ENCODE data around the gene COL21A1. TPM values are rescaled to one million over a fixed set of nuclear protein-coding genes. Genes with fewer than 3 reads are reported as not detected.

Gene COL21A1
- total RNA-seq (2021) (49.0 and 51.6 TPM in 2 replicates), Bru-seq, nascent RNA (percentile 79 among the genes with signal in this experiment), BruChase-seq, experiment 1, labeled RNA remaining after a 2-hour chase (percentile 69 among the genes with signal in this experiment), BruChase-seq, experiment 2, labeled RNA remaining after a 6-hour chase (percentile 59 among the genes with signal in this experiment)
- long read RNA-seq, partial matches to known transcripts, result 8 of 27 reads
- long read RNA-seq, other reads (novel, unspliced or antisense), result 19 of 27 reads

DNA sequence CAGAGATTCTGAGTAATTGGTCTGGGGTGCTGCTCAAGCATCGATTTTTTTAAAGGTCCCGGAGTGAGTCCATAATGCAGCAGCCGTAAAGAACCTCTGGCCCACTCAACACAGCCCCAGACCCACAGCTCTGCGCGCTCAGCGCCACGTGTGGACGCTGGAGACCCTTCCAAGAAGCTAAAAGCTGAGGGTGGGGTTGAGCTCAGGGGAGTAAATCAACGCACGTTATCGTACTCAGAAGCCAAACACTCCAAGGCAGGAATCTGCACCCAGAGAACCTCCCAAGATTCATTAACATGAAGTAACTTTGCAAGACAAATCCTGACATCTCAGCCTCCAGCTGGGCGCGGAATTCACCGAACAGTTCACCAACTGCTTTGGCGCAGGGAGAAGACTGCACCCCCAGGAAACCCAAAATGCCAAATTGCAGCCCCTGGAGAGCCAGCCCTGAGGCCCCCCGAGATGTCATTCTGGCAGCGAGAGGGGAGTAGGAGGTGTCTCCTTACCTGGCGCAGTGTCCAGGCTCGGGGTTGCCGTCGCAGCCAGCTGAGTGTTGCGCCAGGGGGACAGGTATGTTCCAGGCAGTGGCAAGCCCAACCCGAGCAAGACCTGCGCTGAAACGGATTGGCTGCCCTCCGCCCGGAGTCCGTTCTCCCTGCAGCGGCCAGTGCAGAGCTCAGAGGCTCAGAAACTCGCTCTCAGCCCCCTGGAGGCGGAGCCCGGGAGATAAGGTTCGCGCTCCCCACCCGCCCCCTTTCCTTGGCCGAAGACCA is at the start of gene COL21A1:
COL21A1 (minus strand) TSS at position 700 of the 773 bp plus-strand sequence. CDS start 64,962 bp downstream, outside the sequence.
- BruUV-seq (replicated peaks), result no TSS peak
- ChIA-PET POLR2A (ENCODE audit: low non-redundant PET) (interaction anchor here (0.5 kb wide), 1 partner anchor 268 kb away, joined by 3 read pairs; no protein-coding TSS in a partner anchor), CTCF (no interaction called here)
- peaks cover 44% of the 10 kb centered on the region for H3K4me1 ChIP-seq (ENCODE audit: insufficient read depth, low read length, poor library complexity, severe bottlenecking)
- H3K27ac ChIP-seq (ENCODE audit: low read depth, low read length, poor library complexity, severe bottlenecking), result peak within 1 kb of the TSS; percentile 71
- TF ChIP-seq, protein P1, sequence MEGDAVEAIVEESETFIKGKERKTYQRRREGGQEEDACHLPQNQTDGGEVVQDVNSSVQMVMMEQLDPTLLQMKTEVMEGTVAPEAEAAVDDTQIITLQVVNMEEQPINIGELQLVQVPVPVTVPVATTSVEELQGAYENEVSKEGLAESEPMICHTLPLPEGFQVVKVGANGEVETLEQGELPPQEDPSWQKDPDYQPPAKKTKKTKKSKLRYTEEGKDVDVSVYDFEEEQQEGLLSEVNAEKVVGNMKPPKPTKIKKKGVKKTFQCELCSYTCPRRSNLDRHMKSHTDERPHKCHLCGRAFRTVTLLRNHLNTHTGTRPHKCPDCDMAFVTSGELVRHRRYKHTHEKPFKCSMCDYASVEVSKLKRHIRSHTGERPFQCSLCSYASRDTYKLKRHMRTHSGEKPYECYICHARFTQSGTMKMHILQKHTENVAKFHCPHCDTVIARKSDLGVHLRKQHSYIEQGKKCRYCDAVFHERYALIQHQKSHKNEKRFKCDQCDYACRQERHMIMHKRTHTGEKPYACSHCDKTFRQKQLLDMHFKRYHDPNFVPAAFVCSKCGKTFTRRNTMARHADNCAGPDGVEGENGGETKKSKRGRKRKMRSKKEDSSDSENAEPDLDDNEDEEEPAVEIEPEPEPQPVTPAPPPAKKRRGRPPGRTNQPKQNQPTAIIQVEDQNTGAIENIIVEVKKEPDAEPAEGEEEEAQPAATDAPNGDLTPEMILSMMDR (conservative IDR thresholded peaks at IDR 0.05; ENCODE audit: low read depth, low read length), result peak; percentile 56
- TF ChIP-seq EZH2 (IDR thresholded peaks at IDR 0.05; ENCODE audit: borderline replicate concordance, low read depth, low read length, poor library complexity, severe bottlenecking), result no peak
- intact Hi-C loops (cut with micrococcal nuclease; ENCODE audit: unreplicated experiment), result no loop called here
- peak; percentile 79 for DNase-seq (ENCODE audit: low spot score)
- peak within 1 kb of the TSS; percentile 69 for H3K4me3 ChIP-seq (ENCODE audit: low read depth, low read length, poor library complexity, severe bottlenecking)
- H3K9me3 ChIP-seq (ENCODE audit: low read depth, low read length, poor library complexity, severe bottlenecking), result no peaks in the 10 kb centered on the region
- H3K36me3 ChIP-seq (ENCODE audit: insufficient read depth, low read length, poor library complexity, severe bottlenecking), result no peaks in the 10 kb centered on the region
- no peaks in the 10 kb centered on the region for H3K27me3 ChIP-seq (replicated peaks; ENCODE audit: insufficient read depth, low read depth, low read length, poor library complexity)

DNA sequence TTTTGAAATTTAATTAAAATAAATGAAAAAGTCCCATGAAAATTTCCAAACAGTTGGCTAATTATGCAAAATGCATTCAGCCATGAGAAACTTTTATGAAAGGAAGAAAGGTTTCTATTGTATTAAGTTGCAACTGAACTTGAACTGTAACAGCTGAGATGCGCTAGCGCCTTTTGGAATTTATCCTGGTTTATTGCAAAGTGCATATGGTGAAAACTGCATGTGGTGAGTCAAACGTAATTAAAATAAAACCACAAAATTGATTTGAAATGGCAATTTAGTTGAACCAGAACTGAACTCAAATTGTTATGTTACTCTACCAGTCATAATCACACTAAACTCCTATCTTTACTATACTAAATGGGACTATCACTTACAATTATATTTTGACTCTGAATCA is 46.4 kb upstream of the COL21A1 start:
- CTCF ChIA-PET, result interaction anchor here (1.6 to 1.8 kb wide), 3 partner anchors 299 to 1017 kb away, joined by 3 to 11 read pairs (median 7); no protein-coding TSS in a partner anchor

More for the DNA sequence above, 46.4 kb upstream of the COL21A1 start:
- no peak for TF ChIP-seq EZH2 (IDR thresholded peaks at IDR 0.05; ENCODE audit: borderline replicate concordance, low read depth, low read length, poor library complexity, severe bottlenecking)
- TF ChIP-seq, protein P1 (conservative IDR thresholded peaks at IDR 0.05; ENCODE audit: low read depth, low read length), result no peak
- no peaks in the 10 kb centered on the region for H3K27me3 ChIP-seq (replicated peaks; ENCODE audit: insufficient read depth, low read depth, low read length, poor library complexity)
- H3K36me3 ChIP-seq (ENCODE audit: insufficient read depth, low read length, poor library complexity, severe bottlenecking), result no peaks in the 10 kb centered on the region
- H3K4me1 ChIP-seq (ENCODE audit: insufficient read depth, low read length, poor library complexity, severe bottlenecking), result peaks cover 24% of the 10 kb centered on the region
- H3K9me3 ChIP-seq (ENCODE audit: low read depth, low read length, poor library complexity, severe bottlenecking), result no peaks in the 10 kb centered on the region
- intact Hi-C loops (cut with micrococcal nuclease; ENCODE audit: unreplicated experiment), result loop anchor here (2.0 to 10.0 kb wide), 4 partner anchors 409 to 1017 kb away; no protein-coding TSS in a partner anchor
- no peak overlapping the region for H3K4me3 ChIP-seq (ENCODE audit: low read depth, low read length, poor library complexity, severe bottlenecking)
- peak; percentile 81 for DNase-seq (ENCODE audit: low spot score)
- POLR2A ChIA-PET (ENCODE audit: low non-redundant PET), result no interaction called here
- H3K27ac ChIP-seq (ENCODE audit: low read depth, low read length, poor library complexity, severe bottlenecking), result no peak overlapping the region
- BruUV-seq (replicated peaks), result no TSS peak

All from A673 (cell line).